HG03460 (cell line): ENCODE data around the gene ATP6AP1.

ENCODE experiments used
- ATAC-seq: cut with Tn5 transposase; IDR thresholded peaks from one replicate; pipeline ENCODE4 v1.9.1; 2021; ENCODE audit not compliant: unreplicated experiment

The ATP6AP1 gene

DNA sequence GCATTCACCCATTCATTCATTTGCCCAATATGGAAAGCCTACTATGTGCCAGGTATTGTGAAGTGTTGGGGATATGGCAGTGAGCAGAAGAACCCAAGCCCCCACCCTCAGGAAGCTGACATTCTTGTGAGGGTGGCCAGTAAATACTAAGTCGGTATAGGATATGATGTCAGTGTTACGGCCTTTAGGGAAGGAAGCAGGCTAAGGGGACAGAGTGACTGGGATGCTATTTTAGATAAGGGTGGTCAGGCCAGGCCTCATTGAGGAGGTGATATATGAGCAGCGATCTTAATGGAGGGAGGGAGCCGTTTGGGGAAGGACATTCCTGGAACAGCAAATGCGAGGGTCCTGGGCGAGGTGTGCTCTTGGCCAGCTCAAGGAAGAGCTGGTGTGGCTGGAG is 2.0 kb downstream of the ATP6AP1 start:
- ATAC-seq = no peak

DNA sequence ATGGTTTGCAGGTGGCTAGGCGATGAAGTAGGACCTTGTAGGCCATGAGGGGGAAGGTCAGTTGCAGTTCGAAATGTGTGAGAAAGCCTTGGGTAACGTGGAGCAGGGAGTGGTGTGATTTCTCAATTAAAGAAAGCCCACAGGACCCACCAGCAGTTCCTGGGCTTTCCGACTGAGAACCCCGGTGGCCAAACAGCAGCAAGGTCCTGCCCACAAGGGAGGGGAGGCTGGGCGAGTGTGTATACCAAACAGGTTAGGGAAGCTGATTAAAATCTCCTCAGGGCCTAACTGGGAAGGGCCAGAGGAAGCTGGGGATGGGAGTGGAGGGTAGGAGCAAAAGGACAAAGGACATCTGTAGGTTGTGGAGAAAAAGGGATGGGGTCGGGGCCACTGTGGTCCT is 2.4 kb downstream of the ATP6AP1 start:
- ATAC-seq = no peak

DNA sequence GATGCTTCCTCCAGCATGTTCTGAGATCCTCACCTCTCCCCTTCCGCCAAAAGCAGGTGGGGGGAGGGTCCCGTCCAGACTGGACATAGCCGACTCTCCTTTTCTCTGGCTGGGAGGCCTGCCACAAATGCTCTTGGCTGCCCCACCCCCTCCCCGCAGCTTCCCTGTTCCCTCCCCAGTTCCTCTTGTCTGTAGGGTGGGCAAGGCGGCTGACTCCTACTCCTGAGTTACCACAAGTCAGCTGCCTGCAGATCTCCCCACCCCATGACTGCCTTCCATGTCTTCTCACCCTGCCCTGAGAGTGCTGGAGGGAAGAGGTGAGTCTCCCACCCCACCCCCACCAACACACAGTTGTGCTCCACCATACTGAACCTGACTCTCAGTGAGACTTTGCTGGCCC is 2.9 kb downstream of the ATP6AP1 start:
- no peak for ATAC-seq

DNA sequence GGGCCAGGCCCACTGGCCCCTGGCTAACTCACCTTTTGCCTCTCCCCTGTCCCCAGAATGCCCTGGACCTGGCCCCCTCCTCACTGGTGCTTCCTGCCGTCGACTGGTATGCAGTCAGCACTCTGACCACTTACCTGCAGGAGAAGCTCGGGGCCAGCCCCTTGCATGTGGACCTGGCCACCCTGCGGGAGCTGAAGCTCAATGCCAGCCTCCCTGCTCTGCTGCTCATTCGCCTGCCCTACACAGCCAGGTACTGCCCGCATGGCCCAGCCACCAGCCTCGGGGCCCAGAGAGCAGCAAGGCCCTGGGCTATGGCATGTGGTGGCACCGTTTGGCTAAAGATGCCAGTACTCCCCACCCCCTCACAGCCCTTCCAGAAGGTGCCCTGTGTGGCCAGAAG is 3.7 kb downstream of the ATP6AP1 start:
- ATAC-seq = no peak

DNA sequence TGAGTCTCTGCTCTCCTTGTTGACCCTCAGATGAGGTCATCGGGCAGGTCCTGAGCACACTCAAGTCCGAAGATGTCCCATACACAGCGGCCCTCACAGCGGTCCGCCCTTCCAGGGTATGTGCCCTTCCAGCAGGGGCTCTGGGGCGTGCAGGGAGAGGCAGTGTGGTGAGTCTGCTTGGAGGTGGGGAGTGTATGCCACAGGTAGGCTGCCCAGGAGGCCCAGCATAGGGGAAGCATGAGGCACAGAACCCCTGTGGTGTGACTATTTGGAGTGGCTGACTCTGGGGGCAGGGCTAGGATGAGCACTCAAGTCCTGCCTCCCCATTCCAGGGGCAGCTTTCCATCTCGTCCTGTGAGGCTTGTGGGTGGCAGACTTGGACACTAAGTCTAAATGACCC is 5.1 kb downstream of the ATP6AP1 start:
- ATAC-seq = no peak

DNA sequence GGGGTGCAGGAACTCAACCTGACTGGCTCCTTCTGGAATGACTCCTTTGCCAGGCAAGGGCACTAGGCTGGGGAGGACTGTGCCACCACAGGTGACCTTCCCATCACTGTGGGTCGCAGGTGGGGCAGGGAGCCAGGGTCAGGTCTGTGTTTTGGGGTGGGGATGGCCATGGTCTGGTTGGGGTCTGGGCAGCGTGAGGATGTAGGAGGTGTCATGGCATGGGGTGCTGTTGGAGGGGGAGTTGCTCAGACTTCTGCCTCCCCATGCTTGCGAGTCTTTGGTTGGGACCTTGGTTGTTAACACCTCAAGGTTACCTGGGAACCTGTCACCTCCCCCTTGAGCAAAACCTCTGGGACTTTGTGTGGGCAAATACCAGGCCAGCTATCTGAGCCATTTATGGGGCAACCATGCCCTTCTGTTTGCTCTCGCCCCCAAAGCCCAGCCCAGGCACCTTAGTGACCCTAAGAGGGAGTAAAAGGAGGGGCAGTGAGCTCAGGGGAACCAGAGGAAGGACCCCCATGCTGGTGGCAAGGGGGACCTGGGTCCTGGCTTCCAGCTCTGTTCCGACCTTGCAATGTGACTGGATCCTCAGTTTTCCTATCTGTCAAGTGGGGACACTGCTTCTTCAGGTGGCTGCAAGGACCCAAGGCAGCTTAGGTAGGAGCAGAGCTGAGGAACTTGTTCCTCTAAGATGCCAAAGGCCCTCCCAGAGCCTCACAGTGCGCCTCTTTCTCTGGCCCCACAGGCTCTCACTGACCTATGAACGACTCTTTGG is 6.1 kb downstream of the ATP6AP1 start:
- ATAC-seq = no peak

DNA sequence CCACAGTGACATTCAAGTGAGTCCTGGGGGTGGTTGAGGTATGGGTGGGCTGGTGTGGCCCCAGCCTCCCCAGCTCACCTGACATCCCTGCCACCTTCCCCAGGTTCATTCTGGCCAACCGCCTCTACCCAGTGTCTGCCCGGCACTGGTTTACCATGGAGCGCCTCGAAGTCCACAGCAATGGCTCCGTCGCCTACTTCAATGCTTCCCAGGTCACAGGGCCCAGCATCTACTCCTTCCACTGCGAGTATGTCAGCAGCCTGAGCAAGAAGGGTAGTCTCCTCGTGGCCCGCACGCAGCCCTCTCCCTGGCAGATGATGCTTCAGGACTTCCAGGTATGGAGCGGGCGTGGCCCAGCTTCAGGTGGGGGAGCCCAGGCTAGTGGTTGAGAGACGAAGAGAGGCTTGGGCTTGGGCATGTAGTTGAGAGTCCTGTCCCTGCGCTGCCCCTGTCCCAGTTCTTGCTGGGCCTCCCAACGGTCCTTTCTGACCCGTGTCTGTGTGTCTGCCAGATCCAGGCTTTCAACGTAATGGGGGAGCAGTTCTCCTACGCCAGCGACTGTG is 6.8 kb downstream of the ATP6AP1 start:
- no peak for ATAC-seq

DNA sequence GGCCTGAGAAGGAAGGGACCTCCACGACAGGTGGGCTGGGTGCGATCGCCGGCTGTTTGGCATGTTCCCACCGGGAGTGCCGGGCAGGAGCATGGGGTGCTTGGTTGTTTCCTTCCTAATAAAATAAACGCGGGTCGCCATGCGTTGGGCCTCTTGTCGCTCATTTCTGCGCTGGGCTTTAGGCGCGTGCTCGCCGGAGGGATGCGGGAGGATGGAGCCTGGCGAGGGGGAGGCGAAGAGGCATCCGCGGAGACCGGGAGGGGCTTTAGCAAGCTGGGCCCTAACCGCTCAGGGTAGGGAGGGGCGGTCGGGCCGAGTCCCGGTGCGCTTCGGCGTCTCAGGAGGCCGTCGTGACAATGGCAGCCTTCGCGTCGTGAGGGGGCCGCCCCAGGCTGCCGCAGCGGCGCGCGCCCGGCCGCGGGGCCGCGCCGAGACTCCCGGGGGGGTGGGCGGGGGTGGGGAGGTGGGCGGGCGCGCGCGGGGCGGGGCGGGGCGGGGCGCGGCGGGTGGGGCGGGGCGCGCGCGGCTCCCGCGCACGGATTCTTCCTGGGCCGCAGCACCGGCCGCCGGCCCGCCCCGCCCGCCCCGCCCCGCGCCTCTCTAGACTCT is 8.0 kb downstream of the ATP6AP1 start:
- ATAC-seq = no peak

DNA sequence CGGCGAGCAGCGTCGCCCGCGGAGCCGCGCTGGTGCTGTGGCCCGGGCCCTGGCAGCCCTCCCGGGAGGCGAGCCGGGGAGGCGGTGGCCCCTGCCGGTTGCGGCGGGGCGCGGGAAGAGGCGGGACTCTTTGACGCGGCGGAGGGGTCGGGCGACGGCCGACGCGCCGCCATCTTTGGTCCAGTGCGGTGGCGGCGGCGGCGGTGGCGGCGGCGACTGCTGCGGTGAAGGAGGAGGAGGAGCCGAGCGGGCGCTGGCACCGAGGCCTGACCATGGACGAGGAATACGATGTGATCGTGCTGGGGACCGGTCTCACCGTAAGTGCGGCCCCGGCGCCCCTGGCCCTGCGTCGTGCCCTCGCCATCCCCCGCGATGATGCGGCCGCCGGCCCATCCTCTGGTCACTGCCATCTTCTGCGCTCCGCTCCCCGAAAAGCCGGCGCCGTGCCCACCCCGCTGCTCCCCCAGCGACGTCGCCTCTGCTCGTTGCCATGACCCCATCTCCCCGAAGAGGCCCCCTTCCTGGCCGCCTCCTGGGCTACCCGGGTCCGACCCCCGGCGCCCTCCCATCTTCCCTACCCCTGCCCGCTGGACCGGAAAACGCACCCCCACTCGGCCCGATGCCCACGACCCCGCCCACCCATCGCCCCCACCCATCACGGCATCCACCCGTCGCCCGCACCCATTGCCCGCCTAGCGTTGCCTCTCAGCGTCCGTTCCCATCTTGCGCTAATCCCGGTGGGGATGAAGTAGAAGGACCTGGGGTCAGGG is 8.7 kb downstream of the ATP6AP1 start, which contains the start of gene GDI1:
Gene GDI1 (plus strand): TSS at position 172 of the 770 bp plus-strand sequence. CDS start 101 bp downstream, at position 273.
- ATAC-seq = no peak

DNA sequence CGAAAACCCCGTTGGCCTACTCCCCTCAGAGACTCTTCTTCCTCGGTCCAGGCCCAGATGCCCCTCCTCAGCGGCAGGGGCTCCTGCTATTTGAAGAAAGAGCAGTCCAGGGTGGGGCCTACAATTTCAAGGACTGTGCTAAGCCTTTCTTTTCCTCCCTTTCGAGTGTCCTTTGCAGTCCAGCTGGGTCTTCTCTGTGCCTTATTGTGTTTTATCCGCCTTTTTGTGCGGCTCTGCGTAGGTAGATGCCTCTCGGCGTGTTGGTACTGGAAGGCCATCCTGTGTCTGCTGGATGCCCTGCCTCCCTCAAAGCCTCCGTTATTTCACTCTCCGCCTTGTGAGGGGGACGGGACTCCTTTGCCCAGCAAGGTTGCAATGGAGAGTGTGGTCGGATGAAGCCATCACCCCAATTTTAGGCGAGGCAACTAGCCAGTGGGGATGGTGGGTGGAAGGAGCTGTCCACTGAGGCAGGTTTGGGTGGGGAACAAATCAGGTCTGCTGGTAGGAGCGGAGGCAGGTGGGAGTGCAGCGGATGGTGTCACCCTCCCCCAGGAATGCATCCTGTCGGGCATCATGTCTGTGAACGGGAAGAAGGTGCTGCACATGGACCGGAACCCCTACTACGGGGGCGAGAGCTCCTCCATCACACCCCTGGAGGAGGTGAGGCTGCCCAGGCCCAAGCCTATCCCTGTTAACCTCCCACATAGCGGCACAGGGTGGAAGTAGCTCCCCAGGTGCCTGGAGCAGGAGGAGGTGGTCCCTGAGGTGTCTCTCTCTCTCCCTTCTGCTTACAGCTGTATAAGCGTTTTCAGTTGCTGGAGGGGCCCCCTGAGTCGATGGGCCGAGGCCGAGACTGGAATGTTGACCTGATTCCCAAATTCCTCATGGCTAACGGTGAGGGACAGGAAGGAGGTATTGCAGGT is 9.8 kb downstream of the ATP6AP1 start:
- no peak for ATAC-seq

DNA sequence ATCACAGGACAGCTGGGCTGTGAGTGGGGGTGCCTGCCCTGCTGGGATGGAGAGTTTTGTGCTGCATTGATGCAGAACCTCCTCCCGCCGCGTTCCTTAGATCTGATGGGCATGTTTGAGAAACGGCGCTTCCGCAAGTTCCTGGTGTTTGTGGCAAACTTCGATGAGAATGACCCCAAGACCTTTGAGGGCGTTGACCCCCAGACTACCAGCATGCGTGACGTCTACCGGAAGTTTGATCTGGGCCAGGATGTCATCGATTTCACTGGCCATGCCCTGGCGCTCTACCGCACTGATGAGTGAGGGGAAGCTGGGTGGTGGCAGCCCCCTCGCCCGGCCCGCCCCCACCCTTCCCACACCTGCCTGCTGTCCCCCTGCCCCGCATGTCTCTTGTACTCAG is 11.4 kb downstream of the ATP6AP1 start:
- ATAC-seq = no peak

DNA sequence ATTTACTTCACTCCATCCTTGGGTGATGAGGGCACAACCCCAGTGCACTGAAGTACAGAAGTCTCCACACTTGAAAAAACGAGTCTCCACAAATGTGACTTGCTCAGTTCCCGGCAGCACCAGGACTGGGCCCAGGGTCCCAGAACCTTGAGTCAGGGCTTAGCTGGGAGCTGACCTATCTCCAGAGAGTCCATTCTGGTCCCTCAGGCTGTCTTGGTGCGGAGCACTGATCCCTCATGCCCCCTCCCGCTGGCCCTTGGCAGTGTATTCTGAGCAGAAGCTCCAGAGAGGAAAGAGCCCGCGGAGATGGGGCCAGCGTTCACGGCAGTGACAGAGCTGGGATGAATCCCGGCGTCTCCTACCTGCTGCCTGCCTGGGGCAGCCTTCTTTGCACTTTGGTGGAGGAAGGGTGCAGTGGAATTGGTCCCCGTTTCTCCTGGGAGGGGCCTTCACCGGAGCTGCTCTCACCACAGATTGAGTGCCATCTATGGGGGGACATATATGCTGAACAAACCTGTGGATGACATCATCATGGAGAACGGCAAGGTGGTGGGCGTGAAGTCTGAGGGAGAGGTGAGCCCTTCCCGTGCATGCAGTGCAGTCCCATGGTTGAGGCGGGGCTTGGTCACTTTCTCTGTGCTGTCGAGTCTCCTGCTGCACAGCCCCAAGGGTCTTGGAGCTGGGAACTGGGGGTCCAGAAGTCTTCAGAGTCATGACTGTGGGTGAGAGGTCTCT is 12.3 kb downstream of the ATP6AP1 start:
- ATAC-seq = no peak

DNA sequence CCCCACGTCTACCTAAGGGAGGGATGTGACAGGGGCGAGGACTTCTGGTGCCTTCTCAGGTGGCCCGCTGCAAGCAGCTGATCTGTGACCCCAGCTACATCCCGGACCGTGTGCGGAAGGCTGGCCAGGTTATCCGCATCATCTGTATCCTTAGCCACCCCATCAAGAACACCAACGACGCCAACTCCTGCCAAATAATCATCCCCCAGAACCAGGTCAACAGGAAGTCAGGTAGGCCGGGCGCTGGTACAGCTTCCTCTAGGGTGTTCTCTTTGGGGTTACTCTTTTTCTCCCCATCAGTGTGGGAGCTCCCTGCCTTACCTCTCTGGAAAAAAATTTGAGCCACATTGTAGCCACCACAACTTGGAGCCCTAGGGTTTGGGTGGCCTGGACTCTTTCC is 13.1 kb downstream of the ATP6AP1 start:
- ATAC-seq = no peak

DNA sequence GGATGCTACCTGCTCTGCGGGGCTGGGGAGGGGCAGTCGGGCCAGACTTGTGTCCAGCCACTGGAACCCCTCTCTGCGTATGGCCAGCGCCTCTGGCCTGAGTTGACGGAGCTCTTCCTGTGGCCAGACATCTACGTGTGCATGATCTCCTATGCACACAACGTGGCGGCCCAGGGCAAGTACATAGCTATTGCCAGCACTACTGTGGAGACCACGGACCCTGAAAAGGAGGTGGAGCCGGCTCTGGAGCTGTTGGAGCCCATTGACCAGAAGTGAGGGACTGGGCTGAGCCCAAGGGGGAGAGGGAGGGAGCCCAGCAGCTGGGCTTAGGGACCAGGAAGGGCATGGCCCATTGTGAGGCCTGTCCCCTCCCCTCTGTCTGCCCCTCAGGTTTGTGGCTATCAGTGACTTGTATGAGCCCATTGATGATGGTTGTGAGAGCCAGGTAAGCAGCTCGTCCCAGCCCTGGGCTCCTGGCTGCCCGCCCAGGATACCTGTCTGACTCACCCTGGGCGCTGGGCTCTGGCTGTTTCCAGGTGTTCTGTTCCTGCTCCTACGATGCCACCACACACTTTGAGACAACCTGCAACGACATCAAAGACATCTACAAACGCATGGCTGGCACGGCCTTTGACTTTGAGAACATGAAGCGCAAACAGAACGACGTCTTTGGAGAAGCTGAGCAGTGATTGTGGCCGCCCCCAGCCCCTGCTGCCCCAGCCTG is 13.7 kb downstream of the ATP6AP1 start:
- no peak for ATAC-seq

DNA sequence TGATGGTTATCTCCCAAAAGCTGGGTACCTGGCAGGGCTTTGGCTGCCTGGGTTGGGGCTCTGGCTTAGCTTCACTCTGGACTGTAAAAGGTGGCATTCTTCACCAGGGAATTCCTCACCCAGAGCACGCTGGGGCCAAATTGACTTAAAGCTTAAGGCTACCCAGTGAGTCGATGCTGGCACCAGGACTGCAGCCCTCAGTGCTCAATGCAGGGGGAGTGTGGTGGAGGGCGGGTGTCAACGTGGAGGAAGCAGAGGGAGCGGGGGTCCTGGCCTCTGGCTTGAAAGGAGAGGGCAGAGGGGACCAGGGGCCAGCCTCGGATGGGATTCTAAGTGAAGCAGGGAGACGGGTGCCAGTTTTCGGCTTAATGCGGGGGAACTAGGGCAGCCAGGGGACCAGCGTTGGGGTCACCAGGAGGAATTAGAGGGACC is 15.0 kb downstream of the ATP6AP1 start:
- ATAC-seq = peak; percentile 2

DNA sequence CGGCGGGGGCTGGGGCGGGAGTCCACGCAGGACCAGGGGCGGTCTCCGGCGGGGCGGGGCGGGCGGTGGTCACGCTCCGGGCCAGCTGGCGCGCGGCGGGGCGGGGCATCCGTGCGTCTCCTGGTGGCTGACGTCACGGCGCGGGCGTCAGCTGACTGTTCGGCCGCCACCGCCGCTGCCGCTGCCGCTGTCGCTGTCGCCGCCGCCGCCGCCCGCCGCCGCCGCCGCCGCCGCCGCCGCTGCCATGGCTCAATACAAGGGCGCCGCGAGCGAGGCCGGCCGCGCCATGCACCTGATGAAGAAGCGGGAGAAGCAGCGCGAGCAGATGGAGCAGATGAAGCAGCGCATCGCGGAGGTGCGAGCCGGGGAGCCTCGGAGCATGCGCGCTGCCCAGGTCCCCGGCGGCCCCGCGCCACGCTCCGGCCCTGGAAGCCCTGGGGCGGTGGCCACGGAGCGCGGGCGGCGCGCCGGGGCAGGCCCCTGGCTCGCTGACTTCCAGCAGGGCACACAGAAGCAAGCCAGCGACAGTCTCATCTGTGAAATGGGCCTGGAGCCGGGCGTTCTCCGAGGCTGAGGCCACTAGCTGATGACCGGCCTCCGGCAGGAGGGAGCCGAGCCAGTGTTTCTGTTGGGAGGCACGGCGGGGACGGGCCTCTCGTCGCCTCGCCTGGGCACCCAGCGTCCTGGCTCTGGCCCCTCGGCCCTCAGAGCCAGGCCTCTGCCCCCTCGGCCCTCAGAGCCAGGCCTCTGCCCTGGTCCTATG is 15.7 kb downstream of the ATP6AP1 start, which contains the start of gene FAM50A:
Gene FAM50A (plus strand): TSS at position 150 of the 763 bp plus-strand sequence. CDS start 95 bp downstream, at position 245.
- peak; percentile 87 for ATAC-seq

DNA sequence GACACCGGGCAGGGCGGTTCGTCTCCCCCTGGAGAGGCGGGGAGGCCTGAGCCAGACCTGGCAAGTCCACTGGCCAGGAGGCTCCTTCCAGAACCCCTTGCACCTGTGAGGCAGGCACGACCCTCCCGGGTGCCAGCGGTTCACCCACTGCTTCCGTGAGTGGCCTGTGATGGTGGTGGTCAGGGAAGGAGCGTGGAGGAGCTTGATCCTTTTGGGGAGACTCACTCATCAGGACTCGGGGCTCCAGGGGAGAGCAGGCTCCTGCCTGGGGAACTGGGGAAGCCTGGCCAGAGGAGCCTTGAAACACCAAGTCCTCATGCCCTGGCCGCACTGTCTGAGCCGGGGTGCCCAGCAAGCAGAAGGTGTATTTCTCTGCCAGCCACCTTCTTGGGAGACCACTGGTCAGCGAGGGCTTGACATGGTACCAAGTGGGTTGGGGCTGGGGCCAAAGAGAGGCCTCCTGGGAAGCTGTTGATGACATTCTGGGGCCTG is 16.3 kb downstream of the ATP6AP1 start:
- no peak for ATAC-seq

DNA sequence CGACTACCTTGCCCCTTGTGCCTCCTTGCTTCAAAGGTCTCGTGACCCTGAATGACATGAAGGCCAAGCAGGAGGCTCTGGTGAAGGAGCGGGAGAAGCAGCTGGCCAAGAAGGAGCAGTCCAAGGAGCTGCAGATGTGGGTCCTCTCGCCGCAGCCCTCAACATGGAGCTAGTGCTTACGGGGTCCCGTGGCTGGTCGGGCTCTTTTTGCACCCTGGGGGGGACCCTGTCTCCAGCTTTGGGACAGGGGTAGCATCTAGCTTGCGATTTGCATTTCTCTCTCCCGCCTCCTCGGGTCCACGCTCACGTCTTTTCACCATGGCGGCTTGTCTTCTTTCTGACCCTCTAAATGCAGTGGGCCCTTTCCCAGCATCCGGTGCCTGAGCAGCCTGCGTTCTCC is 17.3 kb downstream of the ATP6AP1 start:
- ATAC-seq = no peak
